22Rv1 (cell line): ENCODE results near the gene FMNL3.

Experiments used
- ZFX ChIP-seq: fragments of 450-650 bp; IDR thresholded peaks from 2 replicates; pipeline ENCODE4 v1.6.1; 2017; ENCODE audit warnings: antibody characterized with exemption, borderline replicate concordance
- TF ChIP-seq, protein P1 (sequence below): fragments of 450-650 bp; IDR thresholded peaks from 2 replicates; pipeline ENCODE4 v1.5.1; 2017; ENCODE audit warnings: mild to moderate bottlenecking

DNA sequence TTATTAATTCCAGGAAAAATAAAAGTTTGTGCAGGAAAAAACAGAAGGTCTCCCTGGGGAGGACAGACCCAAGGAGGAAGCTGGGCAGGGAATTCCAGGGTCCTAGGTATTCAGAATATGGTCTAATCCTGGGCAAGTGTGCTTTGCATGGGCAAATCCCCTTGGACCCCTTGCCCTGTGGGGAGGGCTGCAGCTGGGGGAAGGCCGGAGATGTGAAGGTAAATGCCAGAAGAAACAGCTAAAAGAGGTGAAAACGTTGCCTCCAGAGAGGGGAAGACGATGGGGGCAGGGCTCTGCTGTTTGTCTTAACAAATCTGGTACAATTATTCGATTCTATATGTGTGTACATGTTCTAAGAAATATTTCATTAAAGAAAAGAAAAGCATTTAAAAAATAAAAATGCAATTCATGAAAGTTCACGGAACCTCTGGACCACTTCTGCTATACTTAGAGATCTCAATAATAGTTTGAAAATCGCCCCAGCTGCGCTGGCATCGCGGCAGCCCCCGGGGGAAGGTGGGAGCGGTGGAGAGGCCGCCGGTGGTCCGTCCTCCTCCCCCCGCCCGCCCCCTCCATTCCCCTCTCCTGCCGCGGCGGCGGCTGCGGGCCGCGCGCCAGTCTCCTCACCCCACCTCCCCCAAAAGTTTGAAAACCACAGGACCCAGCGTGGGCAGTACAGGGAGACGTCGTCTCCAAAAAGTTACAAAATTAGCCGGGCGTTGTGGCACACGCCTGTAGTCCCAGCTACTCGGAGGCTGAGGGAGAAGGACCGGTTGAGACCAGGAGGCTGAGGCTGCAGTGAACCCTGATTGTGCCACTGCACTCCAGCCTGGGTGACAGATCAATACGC is 85.3 kb downstream of the FMNL3 start:
- TF ChIP-seq, protein P1, sequence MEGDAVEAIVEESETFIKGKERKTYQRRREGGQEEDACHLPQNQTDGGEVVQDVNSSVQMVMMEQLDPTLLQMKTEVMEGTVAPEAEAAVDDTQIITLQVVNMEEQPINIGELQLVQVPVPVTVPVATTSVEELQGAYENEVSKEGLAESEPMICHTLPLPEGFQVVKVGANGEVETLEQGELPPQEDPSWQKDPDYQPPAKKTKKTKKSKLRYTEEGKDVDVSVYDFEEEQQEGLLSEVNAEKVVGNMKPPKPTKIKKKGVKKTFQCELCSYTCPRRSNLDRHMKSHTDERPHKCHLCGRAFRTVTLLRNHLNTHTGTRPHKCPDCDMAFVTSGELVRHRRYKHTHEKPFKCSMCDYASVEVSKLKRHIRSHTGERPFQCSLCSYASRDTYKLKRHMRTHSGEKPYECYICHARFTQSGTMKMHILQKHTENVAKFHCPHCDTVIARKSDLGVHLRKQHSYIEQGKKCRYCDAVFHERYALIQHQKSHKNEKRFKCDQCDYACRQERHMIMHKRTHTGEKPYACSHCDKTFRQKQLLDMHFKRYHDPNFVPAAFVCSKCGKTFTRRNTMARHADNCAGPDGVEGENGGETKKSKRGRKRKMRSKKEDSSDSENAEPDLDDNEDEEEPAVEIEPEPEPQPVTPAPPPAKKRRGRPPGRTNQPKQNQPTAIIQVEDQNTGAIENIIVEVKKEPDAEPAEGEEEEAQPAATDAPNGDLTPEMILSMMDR = no peak
- no peak for TF ChIP-seq ZFX
